HG03039 (cell line): ENCODE results near the gene CA11.

Experiments used
- ATAC-seq: cut with Tn5 transposase; IDR thresholded peaks from one replicate; pipeline ENCODE4 v1.9.1; 2021; ENCODE audit warnings: mild to moderate bottlenecking, moderate library complexity; ENCODE audit not compliant: unreplicated experiment

The CA11 gene

GRCh38 chr19:48595171-48595570 is 50.8 kb downstream of the CA11 start:
- no peak for ATAC-seq

GRCh38 chr19:48591021-48591420 is 55.0 kb downstream of the CA11 start:
- no peak for ATAC-seq

GRCh38 chr19:48588670-48589401 is 57.2 kb downstream of the CA11 start:
- ATAC-seq, result no peak
